Measurements from ENCODE around the gene RPS19. TPM values are rescaled to one million over a fixed set of nuclear protein-coding genes. Genes with fewer than 3 reads are reported as not detected.

Gene RPS19
- total RNA-seq, 4 donors from 2014 or later = 893 to 1,378 (median 1,179) TPM

DNA sequence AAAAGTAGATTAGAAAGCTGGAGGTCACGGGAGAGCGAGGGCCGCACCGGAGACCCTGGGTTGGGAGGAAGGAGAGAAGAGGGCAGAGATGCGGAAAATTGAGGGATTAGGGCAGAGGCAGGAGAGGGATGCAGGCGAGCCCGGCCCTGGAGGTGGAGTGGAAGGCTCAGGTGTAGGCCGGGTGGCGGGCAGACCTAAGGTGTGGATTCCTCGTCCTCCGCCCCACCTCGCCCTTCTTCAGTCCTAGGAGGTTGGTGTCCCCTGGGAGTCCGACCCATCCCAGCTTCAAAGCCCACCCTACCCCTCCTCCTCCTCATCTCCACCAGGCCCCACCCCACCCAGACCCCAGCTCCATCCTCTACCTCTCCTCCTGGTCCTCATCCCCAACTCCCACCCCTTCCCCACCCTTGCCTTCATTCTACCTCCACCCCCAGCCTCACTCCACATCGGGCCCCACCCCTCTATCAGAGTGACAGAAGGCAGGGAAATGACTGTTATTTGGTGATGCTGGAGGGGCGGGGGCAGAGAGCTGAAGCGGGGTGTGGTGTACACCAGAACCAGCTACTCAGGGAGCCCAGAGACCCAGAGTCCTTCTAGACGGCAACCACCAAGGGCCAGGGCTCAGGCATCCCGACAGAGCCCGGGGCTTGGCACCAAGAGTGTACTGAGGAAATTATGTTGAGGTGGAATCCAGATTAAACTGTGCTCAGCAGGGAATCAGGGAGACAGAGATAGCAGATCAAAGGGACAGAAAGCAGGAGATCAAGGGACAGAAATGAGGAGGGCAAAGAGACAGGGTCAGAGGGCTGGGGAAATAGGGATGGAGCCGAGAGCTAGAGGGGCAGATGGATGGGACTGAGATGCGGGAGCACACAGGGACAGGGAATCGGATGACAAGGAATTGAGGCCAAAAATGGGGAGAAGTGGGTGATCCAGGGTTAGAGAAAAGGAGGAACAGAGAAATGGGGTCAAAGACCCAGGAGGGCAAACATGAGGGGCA, 61.8 kb downstream of the RPS19 start:
- intact Hi-C loops (cut with DNase I) = no loop called here
- H3K4me1 ChIP-seq = peaks cover 0 to 3% (median 0%) of the 10 kb centered on the region in 4 donors
- H3K36me3 ChIP-seq = no peaks in the 10 kb centered on the region
- H3K27ac ChIP-seq (replicated peaks in 1 of 4) = no peak overlapping the region
- TF ChIP-seq, protein P1, sequence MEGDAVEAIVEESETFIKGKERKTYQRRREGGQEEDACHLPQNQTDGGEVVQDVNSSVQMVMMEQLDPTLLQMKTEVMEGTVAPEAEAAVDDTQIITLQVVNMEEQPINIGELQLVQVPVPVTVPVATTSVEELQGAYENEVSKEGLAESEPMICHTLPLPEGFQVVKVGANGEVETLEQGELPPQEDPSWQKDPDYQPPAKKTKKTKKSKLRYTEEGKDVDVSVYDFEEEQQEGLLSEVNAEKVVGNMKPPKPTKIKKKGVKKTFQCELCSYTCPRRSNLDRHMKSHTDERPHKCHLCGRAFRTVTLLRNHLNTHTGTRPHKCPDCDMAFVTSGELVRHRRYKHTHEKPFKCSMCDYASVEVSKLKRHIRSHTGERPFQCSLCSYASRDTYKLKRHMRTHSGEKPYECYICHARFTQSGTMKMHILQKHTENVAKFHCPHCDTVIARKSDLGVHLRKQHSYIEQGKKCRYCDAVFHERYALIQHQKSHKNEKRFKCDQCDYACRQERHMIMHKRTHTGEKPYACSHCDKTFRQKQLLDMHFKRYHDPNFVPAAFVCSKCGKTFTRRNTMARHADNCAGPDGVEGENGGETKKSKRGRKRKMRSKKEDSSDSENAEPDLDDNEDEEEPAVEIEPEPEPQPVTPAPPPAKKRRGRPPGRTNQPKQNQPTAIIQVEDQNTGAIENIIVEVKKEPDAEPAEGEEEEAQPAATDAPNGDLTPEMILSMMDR (IDR thresholded peaks at IDR 0.05) = no peak
- TF ChIP-seq POLR2A (IDR thresholded peaks at IDR 0.05; ENCODE audit: low read depth) (no peak), POLR2AphosphoS5 (IDR thresholded peaks at IDR 0.05) (no peak), EP300 (IDR thresholded peaks at IDR 0.05) (no peak)
- no peak overlapping the region for H3K4me3 ChIP-seq
- 21% methylated on average over 22 of the region's 22 CpGs for WGBS
- H3K27me3 ChIP-seq = peaks cover 0 to 100% (median 63%) of the 10 kb centered on the region in 4 donors
- H3K9me3 ChIP-seq = no peaks in the 10 kb centered on the region
- DNase-seq (ENCODE audit: extremely low spot score) = no peak

Small RNA genes lying within 50 kb of the gene (small RNA-seq; reads per million reads assigned to genes)
- 0 reads per million in 3 donors for gene MIR6797

Other genes with a start within 250 kb of the RPS19 start
- gene CEACAM4, start 233.2 kb upstream of the RPS19 start, total RNA-seq = 1 to 10 TPM in 2 of 4 donors, under 1 TPM in 2; 0.46 to 3.3 (median 1.1) TPM
- gene CEACAM7, start 172.0 kb upstream of the RPS19 start, total RNA-seq = 1 to 10 TPM in 1 of 4 donors, under 1 TPM in 1, not detected in 2; 0.83 to 2.1 TPM
- 1 to 10 TPM in 1 of 4 donors, under 1 TPM in 1, not detected in 2; 0.83 to 2.2 TPM for gene CEACAM5, start 151.6 kb upstream of the RPS19 start, total RNA-seq
- gene CEACAM6, start 104.7 kb upstream of the RPS19 start, total RNA-seq = 1 to 10 TPM in 1 of 4 donors, under 1 TPM in 2, not detected in 1; under 0.01 to 1.3 (median 0.69) TPM
- gene CEACAM3, start 63.7 kb upstream of the RPS19 start, total RNA-seq = under 1 TPM in 1 of 4 donors, not detected in 3; 0.26 TPM
- gene LYPD4, start 15.6 kb upstream of the RPS19 start, total RNA-seq = not detected
- not detected for gene DMRTC2, start 15.2 kb upstream of the RPS19 start, total RNA-seq
- gene CD79A, start 17.0 kb downstream of the RPS19 start, total RNA-seq = 1 to 10 TPM in 1 of 4 donors, under 1 TPM in 1, not detected in 2; 0.71 to 2.2 TPM
- gene ARHGEF1, start 22.9 kb downstream of the RPS19 start, total RNA-seq = 10 to 100 TPM; 54.5 to 71.8 (median 59.7) TPM
- under 1 TPM in 3 of 4 donors, not detected in 1; 0.32 to 0.42 (median 0.33) TPM for gene ERFL, start 68.2 kb downstream of the RPS19 start, total RNA-seq
- 100 to 1,000 TPM; 142 to 250 (median 201) TPM for gene RABAC1, start 99.1 kb downstream of the RPS19 start, total RNA-seq
- 1 to 10 TPM; 2.1 to 4.3 (median 3.5) TPM for gene ATP1A3, start 134.0 kb downstream of the RPS19 start, total RNA-seq
- 10 to 100 TPM in 2 of 4 donors, 1 to 10 TPM in 2; 8.6 to 27.6 (median 13.8) TPM for gene GRIK5, start 210.0 kb downstream of the RPS19 start, total RNA-seq
- 10 to 100 TPM; 15.0 to 28.4 (median 21.7) TPM for gene ZNF574, start 215.9 kb downstream of the RPS19 start, total RNA-seq

Data from esophagus muscularis mucosa (tissue), 4 donors.